ENCODE results near the gene GRXCR1. TPM values are rescaled to one million over a fixed set of nuclear protein-coding genes. Genes with fewer than 3 reads are reported as not detected.

Gene GRXCR1
- total RNA-seq, 1 experiment from 2014 or later: not detected

DNA sequence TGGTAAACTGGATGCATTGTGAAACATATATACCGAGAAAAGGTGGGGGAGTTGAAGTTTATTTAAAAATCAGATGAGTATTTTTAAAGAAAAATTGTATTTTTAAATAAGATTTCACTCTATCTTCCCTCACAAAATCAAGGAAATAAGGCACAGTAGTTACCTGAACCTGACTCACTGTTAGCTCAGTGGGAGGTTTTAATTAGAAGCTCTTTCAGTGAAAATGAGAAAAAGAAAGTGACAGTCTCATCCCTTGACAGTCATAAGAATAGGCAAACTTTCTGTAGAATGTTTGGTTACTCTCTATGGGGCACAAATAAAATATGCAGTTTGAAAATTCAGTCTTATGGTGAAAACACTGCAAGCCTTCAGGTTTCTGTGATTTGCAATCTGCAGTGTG lies 49.7 kb downstream of the GRXCR1 start:
- H3K27me3 Mint-ChIP-seq (ENCODE audit: low read depth): no peaks in the 10 kb centered on the region
- H4K91ac ChIP-seq (ENCODE audit: insufficient read length, low read depth, low read length): no peak overlapping the region
- H3K27me3 ChIP-seq (ENCODE audit: insufficient read depth, low read length): no peaks in the 10 kb centered on the region
- no peaks in the 10 kb centered on the region; a peak in 1 of 4 replicates for H3K4me1 Mint-ChIP-seq
- no peaks in the 10 kb centered on the region for H3K36me3 Mint-ChIP-seq (ENCODE audit: insufficient read depth in 1 of 3, low read depth in 3 of 3)
- H3K23me2 ChIP-seq (ENCODE audit: insufficient read length, low read depth, low read length, poor library complexity, severe bottlenecking): no peaks in the 10 kb centered on the region
- no CpG with 5 or more reads among the region's 1 CpG for WGBS (ENCODE audit: extremely low coverage, insufficient read length, low lambda C conversion rate)
- no peaks in the 10 kb centered on the region for H3K79me2 ChIP-seq (ENCODE audit: insufficient read depth, low read length)
- H2AFZ ChIP-seq (ENCODE audit: low read length): no peak overlapping the region
- H3K4me3 Mint-ChIP-seq: no peak overlapping the region
- H3K18ac ChIP-seq (ENCODE audit: insufficient read length, low read depth, low read length): no peak overlapping the region
- no peak overlapping the region for H3K4ac ChIP-seq (ENCODE audit: low read depth, low read length)
- no peak overlapping the region for H3K4me2 ChIP-seq (ENCODE audit: insufficient read depth, insufficient read length, low read length)
- no peak overlapping the region for H3T11ph ChIP-seq (ENCODE audit: low read length)
- no peak overlapping the region for H3K23ac ChIP-seq (ENCODE audit: insufficient read length, low read depth, low read length)
- no peak overlapping the region for H2BK12ac ChIP-seq (ENCODE audit: insufficient read length, low read depth, low read length)
- H3K9me3 ChIP-seq (ENCODE audit: control insufficient read depth, low read depth, low read length): no peaks in the 10 kb centered on the region
- no peak overlapping the region for H2BK15ac ChIP-seq (ENCODE audit: low read depth, low read length)
- H3K9me3 Mint-ChIP-seq: no peaks in the 10 kb centered on the region
- no peaks in the 10 kb centered on the region for H3K79me1 ChIP-seq (ENCODE audit: insufficient read depth, low read depth, low read length, poor library complexity, severe bottlenecking)
- H2BK120ac ChIP-seq (ENCODE audit: low read depth, low read length, poor library complexity, severe bottlenecking): no peak overlapping the region
- H2BK5ac ChIP-seq (ENCODE audit: insufficient read length, low read length): no peak overlapping the region
- H3K27ac Mint-ChIP-seq: no peak overlapping the region
- H4K8ac ChIP-seq (replicated peaks; ENCODE audit: insufficient read length, low read depth, low read length): no peak overlapping the region
- TF ChIP-seq, protein P1, sequence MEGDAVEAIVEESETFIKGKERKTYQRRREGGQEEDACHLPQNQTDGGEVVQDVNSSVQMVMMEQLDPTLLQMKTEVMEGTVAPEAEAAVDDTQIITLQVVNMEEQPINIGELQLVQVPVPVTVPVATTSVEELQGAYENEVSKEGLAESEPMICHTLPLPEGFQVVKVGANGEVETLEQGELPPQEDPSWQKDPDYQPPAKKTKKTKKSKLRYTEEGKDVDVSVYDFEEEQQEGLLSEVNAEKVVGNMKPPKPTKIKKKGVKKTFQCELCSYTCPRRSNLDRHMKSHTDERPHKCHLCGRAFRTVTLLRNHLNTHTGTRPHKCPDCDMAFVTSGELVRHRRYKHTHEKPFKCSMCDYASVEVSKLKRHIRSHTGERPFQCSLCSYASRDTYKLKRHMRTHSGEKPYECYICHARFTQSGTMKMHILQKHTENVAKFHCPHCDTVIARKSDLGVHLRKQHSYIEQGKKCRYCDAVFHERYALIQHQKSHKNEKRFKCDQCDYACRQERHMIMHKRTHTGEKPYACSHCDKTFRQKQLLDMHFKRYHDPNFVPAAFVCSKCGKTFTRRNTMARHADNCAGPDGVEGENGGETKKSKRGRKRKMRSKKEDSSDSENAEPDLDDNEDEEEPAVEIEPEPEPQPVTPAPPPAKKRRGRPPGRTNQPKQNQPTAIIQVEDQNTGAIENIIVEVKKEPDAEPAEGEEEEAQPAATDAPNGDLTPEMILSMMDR (conservative IDR thresholded peaks at IDR 0.05): no peak
- H3K14ac ChIP-seq (ENCODE audit: insufficient read depth, low read length): no peak overlapping the region
- H4K5ac ChIP-seq (ENCODE audit: insufficient read length, low read depth, low read length): no peak overlapping the region
- no peak for DNase-seq
- H2AK5ac ChIP-seq (ENCODE audit: insufficient read length, low read length): no peak overlapping the region
- peaks cover 3% of the 10 kb centered on the region; the same call in 1 of the 2 replicates for H3K4me1 ChIP-seq (ENCODE audit: insufficient read depth, low read length)
- H3K27ac ChIP-seq (ENCODE audit: insufficient read length, low read depth, low read length): no peak overlapping the region
- H2BK20ac ChIP-seq (ENCODE audit: low read depth, low read length, poor library complexity, severe bottlenecking): no peak overlapping the region
- no peaks in the 10 kb centered on the region for H4K20me1 ChIP-seq (ENCODE audit: control insufficient read depth, insufficient read depth, insufficient read length)
- no peak overlapping the region for H3K56ac ChIP-seq (ENCODE audit: insufficient read length, low read depth, low read length)
- H3K9ac ChIP-seq (ENCODE audit: extremely low read depth, insufficient read length, low read length): no peak overlapping the region

All from H9 (cell line).